ENCODE results near the gene ARHGAP45.

DNA sequence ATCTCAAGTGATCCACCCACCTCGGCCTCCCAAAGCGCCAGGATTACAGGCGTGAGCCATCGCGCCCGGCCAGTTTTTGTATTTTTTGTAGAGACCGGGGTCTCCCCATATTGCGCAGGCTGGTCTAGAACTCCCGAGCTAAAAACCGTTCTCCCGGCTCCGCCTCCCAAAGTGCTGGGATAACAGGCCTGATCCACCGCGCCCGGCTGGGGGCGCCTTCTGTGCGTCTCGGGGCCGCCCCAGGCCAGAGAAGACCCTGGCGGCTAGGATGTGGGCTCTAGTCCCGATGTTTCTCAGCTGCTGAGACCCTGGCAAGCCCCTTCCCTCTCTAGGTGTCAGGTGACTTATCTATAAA lies 3.6 kb downstream of the ARHGAP45 start:
- no peak for TF ChIP-seq FOXP2 (optimal IDR thresholded peaks at IDR 0.05; ENCODE audit: borderline replicate concordance, extremely low read depth, extremely low read length, insufficient read depth)
- TF ChIP-seq, protein P1, sequence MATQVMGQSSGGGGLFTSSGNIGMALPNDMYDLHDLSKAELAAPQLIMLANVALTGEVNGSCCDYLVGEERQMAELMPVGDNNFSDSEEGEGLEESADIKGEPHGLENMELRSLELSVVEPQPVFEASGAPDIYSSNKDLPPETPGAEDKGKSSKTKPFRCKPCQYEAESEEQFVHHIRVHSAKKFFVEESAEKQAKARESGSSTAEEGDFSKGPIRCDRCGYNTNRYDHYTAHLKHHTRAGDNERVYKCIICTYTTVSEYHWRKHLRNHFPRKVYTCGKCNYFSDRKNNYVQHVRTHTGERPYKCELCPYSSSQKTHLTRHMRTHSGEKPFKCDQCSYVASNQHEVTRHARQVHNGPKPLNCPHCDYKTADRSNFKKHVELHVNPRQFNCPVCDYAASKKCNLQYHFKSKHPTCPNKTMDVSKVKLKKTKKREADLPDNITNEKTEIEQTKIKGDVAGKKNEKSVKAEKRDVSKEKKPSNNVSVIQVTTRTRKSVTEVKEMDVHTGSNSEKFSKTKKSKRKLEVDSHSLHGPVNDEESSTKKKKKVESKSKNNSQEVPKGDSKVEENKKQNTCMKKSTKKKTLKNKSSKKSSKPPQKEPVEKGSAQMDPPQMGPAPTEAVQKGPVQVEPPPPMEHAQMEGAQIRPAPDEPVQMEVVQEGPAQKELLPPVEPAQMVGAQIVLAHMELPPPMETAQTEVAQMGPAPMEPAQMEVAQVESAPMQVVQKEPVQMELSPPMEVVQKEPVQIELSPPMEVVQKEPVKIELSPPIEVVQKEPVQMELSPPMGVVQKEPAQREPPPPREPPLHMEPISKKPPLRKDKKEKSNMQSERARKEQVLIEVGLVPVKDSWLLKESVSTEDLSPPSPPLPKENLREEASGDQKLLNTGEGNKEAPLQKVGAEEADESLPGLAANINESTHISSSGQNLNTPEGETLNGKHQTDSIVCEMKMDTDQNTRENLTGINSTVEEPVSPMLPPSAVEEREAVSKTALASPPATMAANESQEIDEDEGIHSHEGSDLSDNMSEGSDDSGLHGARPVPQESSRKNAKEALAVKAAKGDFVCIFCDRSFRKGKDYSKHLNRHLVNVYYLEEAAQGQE (IDR thresholded peaks at IDR 0.05; ENCODE audit: insufficient read depth in 1 of 2, low read depth in 2 of 2, low read length in 2 of 2): no peak
- no peak for TF ChIP-seq TAF1 (IDR thresholded peaks at IDR 0.05; ENCODE audit: borderline replicate concordance, insufficient read depth, low read length)
- no peak for TF ChIP-seq POLR2AphosphoS5 (IDR thresholded peaks at IDR 0.05; ENCODE audit: low read depth, low read length)
- TF ChIP-seq SIN3A (IDR thresholded peaks at IDR 0.05; ENCODE audit: borderline replicate concordance, insufficient read depth, low read length): no peak
